Measurements from ENCODE around the gene GPR146. TPM values are rescaled to one million over a fixed set of nuclear protein-coding genes. Genes with fewer than 3 reads are reported as not detected.

The GPR146 gene
- polyA plus RNA-seq, 1 donor: 4.0 TPM

- no CpG with 5 or more reads among the region's 42 CpGs for WGBS (ENCODE audit: insufficient coverage, low lambda C conversion rate)
- Histone ChIP-seq H3K9me3 (ENCODE audit: control insufficient read depth, low read depth, low read length) (peaks cover 40% of the 10 kb centered on the region), H3K27ac (ENCODE audit: low read length) (no peak overlapping the region), H3K4me3 (ENCODE audit: low read length) (no peak overlapping the region), H3K36me3 (ENCODE audit: control insufficient read depth, insufficient read depth, low read length) (peaks cover 27% of the 10 kb centered on the region), H3K27me3 (ENCODE audit: control insufficient read depth, insufficient read depth, low read length) (no peaks in the 10 kb centered on the region), H3K4me1 (ENCODE audit: control insufficient read depth, insufficient read depth, low read length) (peaks cover 11% of the 10 kb centered on the region)
- DNase-seq: no peak
Observed at GRCh38 chr7:1019789-1020610, 24.3 kb upstream of the GPR146 start.

- H3K27me3 ChIP-seq (ENCODE audit: control insufficient read depth, insufficient read depth, low read length): no peaks in the 10 kb centered on the region
- H3K4me3 ChIP-seq (ENCODE audit: low read length): no peak overlapping the region
- peaks cover 35% of the 10 kb centered on the region for H3K36me3 ChIP-seq (ENCODE audit: control insufficient read depth, insufficient read depth, low read length)
- H3K4me1 ChIP-seq (ENCODE audit: control insufficient read depth, insufficient read depth, low read length): peaks cover 3% of the 10 kb centered on the region
- WGBS (ENCODE audit: insufficient coverage, low lambda C conversion rate): no CpG with 5 or more reads among the region's 7 CpGs
- DNase-seq: no peak
- H3K27ac ChIP-seq (ENCODE audit: low read length): no peak overlapping the region
- peaks cover 40% of the 10 kb centered on the region for H3K9me3 ChIP-seq (ENCODE audit: control insufficient read depth, low read depth, low read length)
Observed at GRCh38 chr7:1020849-1021251, 23.5 kb upstream of the GPR146 start.

GRCh38 chr7:1021366-1021765, 23.0 kb upstream of the GPR146 start:
- H3K4me3 ChIP-seq (ENCODE audit: low read length): no peak overlapping the region
- no peaks in the 10 kb centered on the region for H3K27me3 ChIP-seq (ENCODE audit: control insufficient read depth, insufficient read depth, low read length)
- H3K36me3 ChIP-seq (ENCODE audit: control insufficient read depth, insufficient read depth, low read length): peaks cover 40% of the 10 kb centered on the region
- peaks cover 41% of the 10 kb centered on the region for H3K9me3 ChIP-seq (ENCODE audit: control insufficient read depth, low read depth, low read length)
- no peaks in the 10 kb centered on the region for H3K4me1 ChIP-seq (ENCODE audit: control insufficient read depth, insufficient read depth, low read length)
- no peak for DNase-seq
- WGBS (ENCODE audit: insufficient coverage, low lambda C conversion rate): no CpG with 5 or more reads among the region's 7 CpGs
- H3K27ac ChIP-seq (ENCODE audit: low read length): no peak overlapping the region

DNA sequence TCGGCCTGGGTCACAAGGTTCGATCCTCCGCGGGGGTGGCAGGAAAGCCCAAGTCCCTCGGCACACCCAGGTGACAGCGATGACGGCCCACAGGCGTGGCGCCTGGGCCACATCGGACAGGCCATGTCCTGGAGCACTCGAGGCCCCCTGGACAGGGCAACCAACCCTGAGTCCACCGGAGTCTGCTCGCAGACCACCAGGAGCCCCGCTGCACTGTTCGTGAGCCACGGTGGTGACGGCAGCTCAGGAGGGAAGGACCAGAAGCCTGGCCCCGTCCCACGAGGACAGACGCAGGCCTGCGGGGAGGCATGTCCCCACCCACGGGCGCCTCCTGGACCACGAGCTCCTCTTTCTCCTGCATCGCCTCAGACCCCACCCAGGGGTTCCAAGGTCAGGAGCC, 22.4 kb upstream of the GPR146 start:
- Histone ChIP-seq H3K36me3 (ENCODE audit: control insufficient read depth, insufficient read depth, low read length) (peaks cover 44% of the 10 kb centered on the region), H3K4me1 (ENCODE audit: control insufficient read depth, insufficient read depth, low read length) (no peaks in the 10 kb centered on the region), H3K9me3 (ENCODE audit: control insufficient read depth, low read depth, low read length) (peaks cover 35% of the 10 kb centered on the region), H3K4me3 (ENCODE audit: low read length) (no peak overlapping the region), H3K27me3 (ENCODE audit: control insufficient read depth, insufficient read depth, low read length) (no peaks in the 10 kb centered on the region), H3K27ac (ENCODE audit: low read length) (no peak overlapping the region)
- no peak for DNase-seq
- WGBS (ENCODE audit: insufficient coverage, low lambda C conversion rate): no CpG with 5 or more reads among the region's 25 CpGs

- peaks cover 44% of the 10 kb centered on the region for H3K36me3 ChIP-seq (ENCODE audit: control insufficient read depth, insufficient read depth, low read length)
- no peak overlapping the region for H3K4me3 ChIP-seq (ENCODE audit: low read length)
- H3K27ac ChIP-seq (ENCODE audit: low read length): no peak overlapping the region
- H3K27me3 ChIP-seq (ENCODE audit: control insufficient read depth, insufficient read depth, low read length): no peaks in the 10 kb centered on the region
- no peaks in the 10 kb centered on the region for H3K4me1 ChIP-seq (ENCODE audit: control insufficient read depth, insufficient read depth, low read length)
- 93% methylated on average over 3 of the region's 17 CpGs for WGBS (ENCODE audit: insufficient coverage, low lambda C conversion rate)
- DNase-seq: no peak
- peaks cover 35% of the 10 kb centered on the region for H3K9me3 ChIP-seq (ENCODE audit: control insufficient read depth, low read depth, low read length)
Observed at GRCh38 chr7:1022356-1022755, 22.0 kb upstream of the GPR146 start.

DNA sequence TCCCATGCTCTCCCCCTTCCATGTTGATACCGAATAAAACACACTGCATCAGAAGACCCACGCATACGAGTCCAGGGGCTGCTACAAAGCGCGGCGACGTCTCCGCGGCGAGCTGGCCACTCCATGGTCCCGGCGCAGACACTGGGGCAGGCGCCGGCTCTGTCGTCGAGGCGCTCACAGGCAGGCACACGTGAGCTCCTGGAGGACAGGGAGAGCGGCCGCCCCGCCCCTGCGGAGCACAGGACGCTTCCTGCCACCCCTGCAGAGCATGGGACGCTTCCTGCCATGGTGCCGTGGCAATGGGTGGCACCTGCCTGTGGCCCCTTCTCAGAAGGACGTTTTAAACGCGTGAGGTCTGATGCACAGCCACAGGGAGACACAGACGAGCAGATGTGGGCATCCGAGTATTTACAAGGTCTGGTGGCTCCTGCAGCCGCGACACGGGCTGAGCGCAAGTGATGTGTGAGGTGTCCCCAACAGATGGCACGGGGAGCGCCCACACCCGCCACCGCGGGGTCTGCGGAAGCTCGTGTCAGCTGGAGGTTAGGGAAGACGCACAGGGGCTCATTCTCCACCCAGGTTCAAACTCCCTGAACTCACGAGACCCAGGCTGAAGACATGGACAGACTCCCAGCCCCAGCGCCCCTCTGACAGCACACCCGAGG, 21.4 kb upstream of the GPR146 start:
- H3K27ac ChIP-seq (ENCODE audit: low read length): no peak overlapping the region
- DNase-seq: no peak
- no peak overlapping the region for H3K4me3 ChIP-seq (ENCODE audit: low read length)
- no peaks in the 10 kb centered on the region for H3K4me1 ChIP-seq (ENCODE audit: control insufficient read depth, insufficient read depth, low read length)
- WGBS (ENCODE audit: insufficient coverage, low lambda C conversion rate): 100% methylated on average over 2 of the region's 45 CpGs
- no peaks in the 10 kb centered on the region for H3K27me3 ChIP-seq (ENCODE audit: control insufficient read depth, insufficient read depth, low read length)
- peaks cover 35% of the 10 kb centered on the region for H3K9me3 ChIP-seq (ENCODE audit: control insufficient read depth, low read depth, low read length)
- H3K36me3 ChIP-seq (ENCODE audit: control insufficient read depth, insufficient read depth, low read length): peaks cover 44% of the 10 kb centered on the region

- Histone ChIP-seq H3K36me3 (ENCODE audit: control insufficient read depth, insufficient read depth, low read length) (peaks cover 44% of the 10 kb centered on the region), H3K4me3 (ENCODE audit: low read length) (no peak overlapping the region), H3K4me1 (ENCODE audit: control insufficient read depth, insufficient read depth, low read length) (peaks cover 9% of the 10 kb centered on the region), H3K9me3 (ENCODE audit: control insufficient read depth, low read depth, low read length) (peaks cover 36% of the 10 kb centered on the region), H3K27me3 (ENCODE audit: control insufficient read depth, insufficient read depth, low read length) (no peaks in the 10 kb centered on the region), H3K27ac (ENCODE audit: low read length) (no peak overlapping the region)
- no CpG with 5 or more reads among the region's 15 CpGs for WGBS (ENCODE audit: insufficient coverage, low lambda C conversion rate)
- no peak for DNase-seq
Observed at GRCh38 chr7:1024331-1024841, 20.0 kb upstream of the GPR146 start.

DNA sequence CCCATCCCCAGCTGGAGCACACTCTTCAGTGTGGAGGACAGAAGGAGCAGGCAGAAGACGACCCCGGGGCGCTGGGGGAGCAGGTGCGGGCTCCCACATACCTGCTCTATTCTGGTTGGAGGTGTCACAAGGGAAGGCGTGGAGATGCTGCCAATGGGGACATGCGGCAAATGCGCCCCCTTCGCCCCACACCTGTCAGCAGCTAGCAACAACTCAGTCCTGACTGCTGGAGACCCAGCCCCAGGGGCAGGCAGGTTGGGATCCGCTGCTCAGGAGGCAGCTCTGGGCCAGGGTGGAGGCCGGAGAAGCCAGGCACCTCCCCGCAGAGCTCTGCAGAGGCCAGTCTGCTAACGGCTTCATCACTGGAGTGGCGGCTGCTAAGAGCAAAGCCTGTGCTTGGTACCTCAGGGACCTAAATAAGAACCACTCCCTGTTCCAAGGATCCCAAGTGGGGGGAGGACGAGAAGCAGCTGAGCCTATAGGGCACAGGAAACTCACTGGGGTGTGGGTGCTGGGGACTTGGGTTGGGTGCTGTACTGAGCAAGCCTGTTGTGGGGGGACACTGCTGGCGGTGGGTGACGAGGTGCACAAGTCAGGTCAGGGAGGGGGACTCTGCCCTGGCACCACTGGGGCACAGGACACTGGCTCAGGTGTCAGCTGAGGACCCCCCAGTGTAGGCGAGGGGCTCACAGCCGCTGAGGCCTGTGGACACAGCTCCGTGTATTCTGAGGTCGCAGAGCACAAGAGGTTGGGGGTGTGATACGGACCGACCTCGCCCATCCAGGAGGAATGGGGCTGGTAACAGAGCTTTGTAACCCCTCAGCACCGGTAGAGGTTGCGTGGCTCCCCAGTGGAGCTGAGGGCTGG, 19.2 kb upstream of the GPR146 start:
- Histone ChIP-seq H3K27ac (ENCODE audit: low read length) (no peak overlapping the region), H3K9me3 (ENCODE audit: control insufficient read depth, low read depth, low read length) (peaks cover 32% of the 10 kb centered on the region), H3K4me3 (ENCODE audit: low read length) (no peak overlapping the region), H3K4me1 (ENCODE audit: control insufficient read depth, insufficient read depth, low read length) (peaks cover 12% of the 10 kb centered on the region), H3K27me3 (ENCODE audit: control insufficient read depth, insufficient read depth, low read length) (no peaks in the 10 kb centered on the region), H3K36me3 (ENCODE audit: control insufficient read depth, insufficient read depth, low read length) (peaks cover 40% of the 10 kb centered on the region)
- no CpG with 5 or more reads among the region's 25 CpGs for WGBS (ENCODE audit: insufficient coverage, low lambda C conversion rate)
- no peak for DNase-seq

- DNase-seq: no peak
- WGBS (ENCODE audit: insufficient coverage, low lambda C conversion rate): no CpG with 5 or more reads among the region's 31 CpGs
- Histone ChIP-seq H3K36me3 (ENCODE audit: control insufficient read depth, insufficient read depth, low read length) (peaks cover 34% of the 10 kb centered on the region), H3K4me3 (ENCODE audit: low read length) (no peak overlapping the region), H3K27ac (ENCODE audit: low read length) (no peak overlapping the region), H3K27me3 (ENCODE audit: control insufficient read depth, insufficient read depth, low read length) (no peaks in the 10 kb centered on the region), H3K4me1 (ENCODE audit: control insufficient read depth, insufficient read depth, low read length) (peaks cover 12% of the 10 kb centered on the region), H3K9me3 (ENCODE audit: control insufficient read depth, low read depth, low read length) (peaks cover 24% of the 10 kb centered on the region)
Observed at GRCh38 chr7:1025743-1026581, 18.4 kb upstream of the GPR146 start.

Data from large intestine (tissue), 3 donors.